Cardiac muscle cell (in vitro differentiated cells and primary cell): ENCODE data around the gene SPAG16. TPM values are rescaled to one million over a fixed set of nuclear protein-coding genes. Genes with fewer than 3 reads are reported as not detected.

Experiments used
- DNase-seq, 2 donors: peaks; one replicate each; pipeline versions ENCODE4 v3.0.0 to v3.0.0-alpha.2; 2010 to 2017; ENCODE audit warnings: low read depth in 1 of 2, low spot score in 1 of 2
- H3K27ac ChIP-seq: fragments of 200-600 bp; sonication (generic); 2 replicates; pipeline ENCODE4 v1.5.1; 2016
- H3K27me3 ChIP-seq: fragments of 200-600 bp; sonication (generic); 2 replicates; pipeline ENCODE4 v1.6.0; 2016; ENCODE audit warnings: control low read depth
- H3K36me3 ChIP-seq: fragments of 200-600 bp; sonication (generic); 2 replicates; pipeline ENCODE4 v1.5.1; 2016; ENCODE audit warnings: control low read depth
- H3K4me1 ChIP-seq: fragments of 200-600 bp; sonication (generic); 2 replicates; pipeline ENCODE4 v1.8.1; 2017; ENCODE audit warnings: low read depth, mild to moderate bottlenecking, mixed run types
- H3K4me3 ChIP-seq: fragments of 200-600 bp; sonication (generic); 2 replicates; pipeline ENCODE4 v1.5.1; 2016; ENCODE audit warnings: mild to moderate bottlenecking
- H3K9me3 ChIP-seq: fragments of 200-600 bp; sonication (generic); 2 replicates; pipeline ENCODE4 v1.5.1; 2017; ENCODE audit warnings: low read depth, mild to moderate bottlenecking, control low read depth
- CTCF ChIP-seq: IDR thresholded peaks from 2 replicates; pipeline ENCODE4 v1.5.1; 2012; ENCODE audit warnings: low read depth, mild to moderate bottlenecking, low read length
- polyA plus RNA-seq: library from polyadenylated mRNA; unstranded; fragments of >200 nt; fragmentation: Nextera tagmentation; extraction: Ambion mirVana; gene quantifications from 2 replicates; pipeline ENCODE4 v1.2.1, GENCODE V29; 2016
- total RNA-seq: library from RNA; depleted of rRNA; stranded (reverse); fragments of >200 nt; gene quantifications from 2 replicates; pipeline ENCODE4 v1.2.3, GENCODE V29; 2016

Gene SPAG16
- total and polyA plus RNA-seq, 2 experiments from 2014 or later = 32.8 to 57.9 TPM

- H3K36me3 ChIP-seq = no peaks in the 10 kb centered on the region
- no peaks in the 10 kb centered on the region for H3K27me3 ChIP-seq
- DNase-seq = no peak
- H3K9me3 ChIP-seq = no peaks in the 10 kb centered on the region
- H3K4me1 ChIP-seq = no peaks in the 10 kb centered on the region
- H3K27ac ChIP-seq = no peak overlapping the region
- H3K4me3 ChIP-seq = no peak overlapping the region
- TF ChIP-seq CTCF = no peak
Observed at GRCh38 chr2:213846856-213847255, 562.6 kb downstream of the SPAG16 start.

- Histone ChIP-seq H3K27me3 (no peaks in the 10 kb centered on the region), H3K27ac (no peak overlapping the region), H3K4me3 (no peak overlapping the region), H3K9me3 (no peaks in the 10 kb centered on the region), H3K36me3 (no peaks in the 10 kb centered on the region), H3K4me1 (no peaks in the 10 kb centered on the region)
- TF ChIP-seq CTCF = no peak
- DNase-seq = no peak
Observed at GRCh38 chr2:213847316-213847715, 563.1 kb downstream of the SPAG16 start.

GRCh38 chr2:213848631-213849030, 564.4 kb downstream of the SPAG16 start:
- no peaks in the 10 kb centered on the region for H3K9me3 ChIP-seq
- no peak overlapping the region for H3K4me3 ChIP-seq
- H3K27ac ChIP-seq = no peak overlapping the region
- TF ChIP-seq CTCF = no peak
- DNase-seq = peak in 1 of 2 donors; percentile 30
- no peaks in the 10 kb centered on the region for H3K27me3 ChIP-seq
- no peaks in the 10 kb centered on the region for H3K36me3 ChIP-seq
- H3K4me1 ChIP-seq = no peaks in the 10 kb centered on the region

- Histone ChIP-seq H3K27me3 (no peaks in the 10 kb centered on the region), H3K4me3 (no peak overlapping the region), H3K27ac (no peak overlapping the region), H3K4me1 (peaks cover 6% of the 10 kb centered on the region), H3K9me3 (no peaks in the 10 kb centered on the region), H3K36me3 (no peaks in the 10 kb centered on the region)
- TF ChIP-seq CTCF = no peak
- no peak for DNase-seq
Observed at GRCh38 chr2:213861638-213862037, 577.4 kb downstream of the SPAG16 start.

GRCh38 chr2:213862407-213863076, 578.3 kb downstream of the SPAG16 start:
- H3K27ac ChIP-seq = no peak overlapping the region
- H3K4me3 ChIP-seq = no peak overlapping the region

More at GRCh38 chr2:213862407-213863076, 578.3 kb downstream of the SPAG16 start:
- DNase-seq = peak in 1 of 2 donors; percentile 8
- Histone ChIP-seq H3K9me3 (no peaks in the 10 kb centered on the region), H3K36me3 (no peaks in the 10 kb centered on the region), H3K27me3 (no peaks in the 10 kb centered on the region), H3K4me1 (peaks cover 6% of the 10 kb centered on the region)
- TF ChIP-seq CTCF = no peak
